Measurements from ENCODE around the gene DCAF11. TPM values are rescaled to one million over a fixed set of nuclear protein-coding genes. Genes with fewer than 3 reads are reported as not detected.

The DCAF11 gene
- total RNA-seq, 6 donors from 2014 or later = 68.4 to 138 (median 95.0) TPM

DNA sequence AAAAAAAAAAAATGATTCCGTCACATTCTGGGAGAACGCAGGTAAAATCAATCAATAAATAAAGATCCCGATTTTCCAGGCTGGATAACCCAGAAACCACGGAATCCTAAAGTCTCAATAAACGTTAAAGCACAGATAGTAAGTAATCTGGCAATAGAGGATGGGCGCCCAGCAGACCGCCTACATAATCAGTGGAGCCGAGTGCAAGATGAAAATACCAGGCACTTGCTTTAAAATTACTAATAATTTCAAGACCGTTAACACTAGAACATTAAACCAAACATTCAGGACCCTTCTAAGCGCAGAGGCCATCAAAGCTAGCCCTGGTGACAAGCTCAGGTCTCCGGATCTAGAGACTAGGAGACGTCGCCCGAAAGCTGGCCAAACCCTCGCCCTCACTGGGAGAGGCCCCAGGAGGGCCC lies 1.2 kb upstream of the DCAF11 start:
- peaks cover 23 to 43% (median 36%) of the 10 kb centered on the region in 4 donors for H3K4me1 ChIP-seq
- peak overlapping the region; percentile 54 to 73 (median 67) for H3K4me3 ChIP-seq
- WGBS, 2 donors = 17 to 22% methylated on average over 14 to 15 of the region's 15 CpGs
- peaks cover 0 to 16% (median 11%) of the 10 kb centered on the region in 4 donors for H3K36me3 ChIP-seq
- H3K9me3 ChIP-seq = no peaks in the 10 kb centered on the region
- no peaks in the 10 kb centered on the region for H3K27me3 ChIP-seq
- DNase-seq (no peak), ATAC-seq (ENCODE audit: low FRiP score in 2 of 2) (no peak)
- TF ChIP-seq, protein P1, sequence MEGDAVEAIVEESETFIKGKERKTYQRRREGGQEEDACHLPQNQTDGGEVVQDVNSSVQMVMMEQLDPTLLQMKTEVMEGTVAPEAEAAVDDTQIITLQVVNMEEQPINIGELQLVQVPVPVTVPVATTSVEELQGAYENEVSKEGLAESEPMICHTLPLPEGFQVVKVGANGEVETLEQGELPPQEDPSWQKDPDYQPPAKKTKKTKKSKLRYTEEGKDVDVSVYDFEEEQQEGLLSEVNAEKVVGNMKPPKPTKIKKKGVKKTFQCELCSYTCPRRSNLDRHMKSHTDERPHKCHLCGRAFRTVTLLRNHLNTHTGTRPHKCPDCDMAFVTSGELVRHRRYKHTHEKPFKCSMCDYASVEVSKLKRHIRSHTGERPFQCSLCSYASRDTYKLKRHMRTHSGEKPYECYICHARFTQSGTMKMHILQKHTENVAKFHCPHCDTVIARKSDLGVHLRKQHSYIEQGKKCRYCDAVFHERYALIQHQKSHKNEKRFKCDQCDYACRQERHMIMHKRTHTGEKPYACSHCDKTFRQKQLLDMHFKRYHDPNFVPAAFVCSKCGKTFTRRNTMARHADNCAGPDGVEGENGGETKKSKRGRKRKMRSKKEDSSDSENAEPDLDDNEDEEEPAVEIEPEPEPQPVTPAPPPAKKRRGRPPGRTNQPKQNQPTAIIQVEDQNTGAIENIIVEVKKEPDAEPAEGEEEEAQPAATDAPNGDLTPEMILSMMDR (IDR thresholded peaks at IDR 0.05) = no peak
- TF ChIP-seq POLR2A (IDR thresholded peaks at IDR 0.05) (no peak), POLR2AphosphoS5 (IDR thresholded peaks at IDR 0.05) (no peak), EP300 (IDR thresholded peaks at IDR 0.05) (no peak)
- peak overlapping the region; percentile 97 to 100 (median 99) for H3K27ac ChIP-seq

DNA sequence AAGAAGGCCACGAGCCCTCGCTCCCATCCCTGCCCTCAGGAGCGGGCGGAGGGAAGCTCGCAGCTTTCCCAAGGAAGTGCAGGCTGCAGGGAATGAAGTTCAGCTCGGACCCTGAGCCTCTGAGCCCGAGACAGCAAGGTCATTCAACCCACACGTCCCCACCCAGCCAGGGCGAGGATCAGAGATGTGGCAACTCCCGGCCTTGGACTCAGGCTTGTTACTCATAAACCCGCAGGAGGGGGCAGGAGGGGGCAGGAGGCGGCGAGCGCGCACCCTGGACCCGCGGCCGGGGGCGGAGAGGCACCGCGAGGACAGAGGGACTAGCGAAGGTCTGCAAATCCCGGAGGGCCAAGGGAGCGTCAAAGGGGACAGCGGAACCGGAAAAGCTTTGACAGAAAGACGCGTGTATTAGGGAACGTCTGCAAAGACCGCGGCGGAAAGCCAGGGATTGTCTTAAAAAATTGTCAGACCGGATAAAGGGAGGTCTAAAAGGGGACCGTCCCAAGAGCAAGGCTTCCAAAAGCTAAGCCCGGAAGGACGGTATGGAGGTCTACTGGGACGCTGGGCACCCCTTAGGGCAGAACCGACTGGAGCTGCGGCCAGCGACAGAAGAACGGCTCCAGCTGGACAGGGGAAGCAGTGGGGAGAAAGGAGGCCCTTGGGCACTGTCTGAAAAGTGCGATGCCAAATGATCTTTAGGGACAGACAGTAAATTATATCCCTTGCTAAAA lies 611 bp upstream of the DCAF11 start:
- Histone ChIP-seq H3K27ac (peak overlapping the region; percentile 97 to 100 (median 99)), H3K4me1 (peaks cover 17 to 38% (median 30%) of the 10 kb centered on the region in 4 donors), H3K9me3 (no peaks in the 10 kb centered on the region), H3K27me3 (no peaks in the 10 kb centered on the region), H3K36me3 (peaks cover 2 to 22% (median 17%) of the 10 kb centered on the region in 4 donors), H3K4me3 (peak overlapping the region; percentile 54 to 73 (median 67))
- ATAC-seq (ENCODE audit: low FRiP score in 2 of 2) (peak; percentile 77 to 82), DNase-seq (peak; percentile 89 to 95)
- TF ChIP-seq POLR2A (IDR thresholded peaks at IDR 0.05) = peak; percentile 56 to 79 (median 64)
- TF ChIP-seq EP300 (IDR thresholded peaks at IDR 0.05) = no peak
- TF ChIP-seq, protein P1 (IDR thresholded peaks at IDR 0.05) = no peak
- TF ChIP-seq POLR2AphosphoS5 (IDR thresholded peaks at IDR 0.05) = peak; percentile 65 to 82
- 0% methylated on average over 31 to 42 of the region's 42 CpGs for WGBS, 2 donors

DNA sequence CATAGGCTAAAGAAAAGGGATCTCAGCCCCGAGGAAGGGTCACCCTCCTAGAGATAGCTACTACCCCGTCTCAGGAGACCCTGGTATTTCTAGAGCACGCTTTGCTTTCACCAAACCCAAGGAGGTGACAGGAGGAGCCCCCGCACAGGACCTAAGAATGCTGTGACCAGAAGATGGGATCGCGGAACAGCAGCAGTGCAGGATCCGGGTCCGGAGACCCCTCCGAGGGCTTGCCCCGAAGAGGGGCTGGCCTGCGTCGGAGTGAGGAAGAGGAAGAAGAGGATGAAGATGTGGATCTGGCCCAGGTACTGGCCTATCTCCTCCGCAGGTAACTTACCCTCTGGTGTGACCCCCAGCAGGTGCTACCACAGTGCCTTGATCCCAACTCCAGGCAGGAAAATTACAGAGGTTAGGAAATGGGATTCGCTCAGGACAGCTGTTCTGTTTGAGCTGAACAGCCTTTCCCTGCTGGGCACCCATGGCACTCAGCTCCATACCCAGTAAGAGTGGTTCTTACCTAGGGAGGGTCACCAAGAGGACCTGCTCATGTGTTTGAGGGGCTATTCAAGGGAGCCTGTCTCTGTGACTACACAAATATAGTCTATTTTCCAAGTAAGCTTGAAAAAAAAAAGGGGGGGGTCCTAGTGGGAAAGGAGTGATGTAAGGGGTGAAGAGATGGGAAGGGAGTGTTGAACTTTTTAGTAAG lies 998 bp downstream of the DCAF11 start:
- H3K27me3 ChIP-seq = no peaks in the 10 kb centered on the region
- no peak for ATAC-seq (ENCODE audit: low FRiP score in 2 of 2)
- H3K4me1 ChIP-seq = peaks cover 14 to 26% (median 23%) of the 10 kb centered on the region in 4 donors
- H3K36me3 ChIP-seq = peaks cover 16 to 38% (median 31%) of the 10 kb centered on the region in 4 donors
- H3K27ac ChIP-seq = peak overlapping the region; percentile 97 to 100 (median 99)
- TF ChIP-seq EP300 (IDR thresholded peaks at IDR 0.05) = no peak
- TF ChIP-seq, protein P1 (IDR thresholded peaks at IDR 0.05) = no peak
- peak in 1 of 4 donors; percentile 28 for TF ChIP-seq POLR2A (IDR thresholded peaks at IDR 0.05)
- no peak for TF ChIP-seq POLR2AphosphoS5 (IDR thresholded peaks at IDR 0.05)
- no peaks in the 10 kb centered on the region for H3K9me3 ChIP-seq
- DNase-seq = no peak
- peak overlapping the region; percentile 65 to 73 (median 68) for H3K4me3 ChIP-seq
- 4% methylated on average over 14 of the region's 14 CpGs for WGBS, 2 donors

DNA sequence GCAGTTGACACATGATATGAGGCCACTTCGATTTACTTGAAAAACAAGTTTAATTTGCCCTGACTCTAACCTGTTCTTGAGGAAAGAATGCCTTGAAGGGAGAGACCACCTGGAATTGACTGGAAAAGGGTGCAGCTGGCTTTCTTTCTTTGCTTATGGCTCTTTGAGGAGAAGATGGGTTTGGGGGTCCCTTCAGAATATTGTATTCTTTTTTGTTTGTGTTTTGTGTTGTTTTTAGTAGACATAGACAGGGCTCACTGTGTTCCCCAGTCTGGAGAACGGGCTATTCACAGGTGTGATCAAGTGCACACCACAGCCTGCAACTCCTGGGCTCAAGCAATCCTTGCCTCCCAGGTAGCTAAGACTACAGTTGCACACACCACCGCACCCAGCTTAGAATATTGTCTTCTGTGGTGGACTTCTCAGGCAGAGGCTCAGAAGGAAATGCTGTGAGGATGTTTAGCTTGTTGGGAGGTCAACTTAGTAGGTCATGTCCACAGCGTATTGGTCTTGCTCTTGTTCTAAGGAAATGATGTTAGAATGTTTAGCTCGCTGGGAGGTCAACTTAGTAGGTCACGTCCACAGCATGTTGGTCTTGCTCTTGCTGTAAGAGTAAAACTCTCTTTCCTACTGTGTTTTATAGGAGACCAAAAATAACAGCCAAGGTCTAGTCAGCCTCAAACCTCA lies 1.7 kb downstream of the DCAF11 start:
- DNase-seq = no peak
- no peak for ATAC-seq (ENCODE audit: low FRiP score in 2 of 2)
- WGBS, 2 donors = 62 to 77% methylated on average over 6 of the region's 6 CpGs
- Histone ChIP-seq H3K27ac (peak overlapping the region in 1 of 4 donors; percentile 100), H3K36me3 (peaks cover 22 to 45% (median 38%) of the 10 kb centered on the region in 4 donors), H3K27me3 (no peaks in the 10 kb centered on the region), H3K9me3 (no peaks in the 10 kb centered on the region), H3K4me3 (peak overlapping the region in 3 of 4 donors; percentile 65 to 73 (median 69)), H3K4me1 (peaks cover 14 to 26% (median 21%) of the 10 kb centered on the region in 4 donors)
- TF ChIP-seq POLR2AphosphoS5 (IDR thresholded peaks at IDR 0.05) = no peak
- no peak for TF ChIP-seq EP300 (IDR thresholded peaks at IDR 0.05)
- TF ChIP-seq, protein P1 (IDR thresholded peaks at IDR 0.05) = no peak
- TF ChIP-seq POLR2A (IDR thresholded peaks at IDR 0.05) = no peak

Data from upper lobe of left lung (tissue), 6 donors.